ENCODE results near the gene NTMT1.
"Not testable (repeated sequence)": the region's sequence is repeated elsewhere in the genome, so short reads cannot be mapped to it uniquely, and the experiment has no call there.

NTMT1 gene

DNA sequence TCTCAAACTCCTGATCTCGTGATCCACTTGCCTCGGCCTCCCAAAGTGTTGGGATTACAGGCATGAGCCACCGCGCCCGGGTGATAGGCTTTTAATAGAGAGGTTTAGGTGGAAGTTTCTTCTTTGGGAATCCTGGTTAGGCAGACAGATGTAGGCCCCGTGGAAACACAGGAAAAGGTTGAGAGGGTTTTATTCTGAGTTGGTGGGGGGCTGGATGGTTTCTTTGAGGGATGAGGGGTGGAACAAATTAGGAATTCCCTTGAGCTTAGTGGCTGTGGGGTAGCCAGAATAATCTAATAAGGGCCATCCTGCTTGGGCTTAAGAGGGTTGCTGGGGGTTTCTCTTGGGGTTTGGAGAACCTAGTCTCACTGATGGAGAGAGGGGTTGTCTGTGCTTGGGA, 35.5 kb upstream of the NTMT1 start:
- no peak for FAIRE-seq
- TF ChIP-seq POLR2A (IDR thresholded peaks at IDR 0.05; ENCODE audit: low read depth, low read length) = no peak
- no peak for DNase-seq (ENCODE audit: insufficient read length, low spot score)

DNA sequence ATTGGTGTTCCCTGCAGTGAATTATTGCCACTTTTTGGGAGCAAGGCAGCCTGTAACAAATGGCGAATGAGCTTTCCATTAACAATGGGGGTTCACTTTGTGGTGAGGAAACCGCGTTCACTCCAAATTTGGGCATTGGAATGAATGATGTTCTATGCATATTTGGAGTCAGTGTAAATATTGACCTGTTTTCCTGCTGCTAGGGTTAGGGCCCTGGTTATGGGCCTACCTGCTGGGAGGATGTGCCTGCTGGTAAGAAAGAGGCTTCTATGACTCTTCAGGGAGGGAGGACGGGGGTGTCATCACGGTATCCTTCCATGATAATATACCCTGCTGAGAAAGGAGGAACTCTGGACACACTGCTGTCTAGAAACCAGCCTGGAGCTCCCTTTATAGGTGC, 34.0 kb upstream of the NTMT1 start:
- DNase-seq (ENCODE audit: insufficient read length, low spot score) (no peak), FAIRE-seq (no peak)
- TF ChIP-seq POLR2A (IDR thresholded peaks at IDR 0.05; ENCODE audit: low read depth, low read length) = no peak

DNA sequence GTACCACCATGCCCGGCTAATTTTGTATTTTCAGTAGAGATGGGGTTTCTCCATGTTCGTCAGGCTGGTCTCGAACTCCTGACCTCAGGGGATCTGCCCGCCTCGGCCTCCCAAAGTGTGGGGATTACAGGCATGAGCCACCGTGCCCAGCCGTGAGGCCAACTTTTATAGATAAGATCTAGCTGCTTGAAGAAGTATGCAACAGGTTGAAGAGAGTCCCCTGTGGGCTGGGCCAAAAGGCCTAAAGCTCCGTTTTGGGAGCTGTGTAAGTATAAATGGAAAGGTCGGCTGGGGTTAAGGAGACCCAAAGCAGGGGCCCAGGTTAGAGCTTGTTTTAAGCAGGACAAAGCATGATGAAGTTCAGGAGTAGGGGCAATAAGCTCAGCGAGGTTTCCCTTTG, 33.2 kb upstream of the NTMT1 start:
- not testable (repeated sequence) for FAIRE-seq; DNase-seq (ENCODE audit: insufficient read length, low spot score)

DNA sequence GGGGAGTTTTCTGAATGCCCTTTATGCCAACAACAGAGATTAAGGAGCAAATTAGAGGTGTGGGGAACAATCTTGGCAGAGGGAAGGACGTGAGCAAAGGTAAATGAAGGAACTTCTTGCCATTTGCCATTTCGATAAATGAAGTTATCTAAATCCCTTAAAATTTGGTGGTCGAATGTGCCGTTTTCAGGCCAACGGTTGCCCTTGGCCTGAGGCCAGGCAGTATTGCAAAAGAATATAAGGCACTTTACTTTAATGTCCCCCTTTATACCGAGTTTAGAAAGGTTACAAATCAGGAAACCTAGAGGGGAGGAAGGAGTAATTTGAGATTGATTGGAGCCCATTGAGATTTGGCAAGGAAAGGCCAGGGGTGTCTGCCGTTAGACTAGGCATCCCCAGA, 31.3 kb upstream of the NTMT1 start:
- FAIRE-seq (no peak), DNase-seq (ENCODE audit: insufficient read length, low spot score) (no peak)
- no peak for TF ChIP-seq POLR2A (IDR thresholded peaks at IDR 0.05; ENCODE audit: low read depth, low read length)

DNA sequence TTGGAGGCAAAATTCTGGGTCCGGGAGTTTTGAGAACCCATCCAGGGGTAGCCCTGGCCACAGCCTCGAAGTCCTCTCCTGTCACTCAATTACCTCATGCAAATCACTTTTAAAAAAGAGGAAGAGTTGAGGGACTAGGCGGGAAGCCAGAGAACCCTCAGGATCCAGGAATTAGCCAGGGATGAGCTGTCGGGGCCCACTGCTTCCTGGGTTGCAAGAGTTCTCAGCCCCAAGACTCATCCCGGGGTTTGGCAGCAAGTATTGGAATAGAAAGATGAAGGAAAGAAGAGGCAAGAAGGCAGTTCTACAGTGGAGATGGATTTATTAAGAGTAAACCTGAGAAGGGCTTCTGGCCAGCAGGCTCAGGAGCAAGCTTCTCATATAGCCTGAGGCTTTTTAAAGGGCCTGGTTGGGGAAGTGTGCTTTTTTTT, 30.6 kb upstream of the NTMT1 start:
- DNase-seq (ENCODE audit: insufficient read length, low spot score) (no peak), FAIRE-seq (no peak)
- no peak for TF ChIP-seq POLR2A (IDR thresholded peaks at IDR 0.05; ENCODE audit: low read depth, low read length)

DNA sequence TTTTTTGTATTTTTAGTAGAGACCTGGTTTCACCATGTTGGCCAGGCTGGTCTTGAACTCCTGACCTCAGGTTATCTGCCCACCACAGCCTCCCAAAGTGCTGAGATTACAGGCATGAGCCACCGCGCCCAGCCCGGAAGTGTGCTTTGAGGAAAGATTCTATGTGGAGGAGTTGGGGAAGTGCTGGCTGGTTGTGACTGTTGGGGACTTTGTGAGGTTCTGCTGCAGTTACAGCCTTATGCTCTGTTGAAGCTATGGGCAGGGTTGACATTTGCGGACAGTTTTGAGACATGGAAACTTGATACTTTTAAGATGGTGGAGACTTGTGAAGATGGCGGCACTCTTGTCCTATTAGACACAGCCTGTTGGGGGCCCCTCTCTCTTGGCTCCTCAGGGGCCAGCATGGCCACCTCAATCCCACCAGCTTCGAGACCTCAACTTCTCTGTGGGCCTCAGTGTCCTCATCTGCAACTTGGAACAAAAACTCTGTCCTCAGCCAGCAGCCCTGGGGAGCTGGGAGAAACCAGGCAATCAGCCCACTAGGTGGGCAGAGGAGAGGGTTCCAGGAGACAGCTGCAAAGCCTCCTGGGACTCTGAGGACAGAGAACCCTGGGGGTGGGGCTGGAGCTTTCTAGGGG, 29.9 kb upstream of the NTMT1 start:
- no peak for DNase-seq (ENCODE audit: insufficient read length, low spot score)
- no peak for TF ChIP-seq POLR2A (IDR thresholded peaks at IDR 0.05; ENCODE audit: low read depth, low read length)
- FAIRE-seq = no peak

DNA sequence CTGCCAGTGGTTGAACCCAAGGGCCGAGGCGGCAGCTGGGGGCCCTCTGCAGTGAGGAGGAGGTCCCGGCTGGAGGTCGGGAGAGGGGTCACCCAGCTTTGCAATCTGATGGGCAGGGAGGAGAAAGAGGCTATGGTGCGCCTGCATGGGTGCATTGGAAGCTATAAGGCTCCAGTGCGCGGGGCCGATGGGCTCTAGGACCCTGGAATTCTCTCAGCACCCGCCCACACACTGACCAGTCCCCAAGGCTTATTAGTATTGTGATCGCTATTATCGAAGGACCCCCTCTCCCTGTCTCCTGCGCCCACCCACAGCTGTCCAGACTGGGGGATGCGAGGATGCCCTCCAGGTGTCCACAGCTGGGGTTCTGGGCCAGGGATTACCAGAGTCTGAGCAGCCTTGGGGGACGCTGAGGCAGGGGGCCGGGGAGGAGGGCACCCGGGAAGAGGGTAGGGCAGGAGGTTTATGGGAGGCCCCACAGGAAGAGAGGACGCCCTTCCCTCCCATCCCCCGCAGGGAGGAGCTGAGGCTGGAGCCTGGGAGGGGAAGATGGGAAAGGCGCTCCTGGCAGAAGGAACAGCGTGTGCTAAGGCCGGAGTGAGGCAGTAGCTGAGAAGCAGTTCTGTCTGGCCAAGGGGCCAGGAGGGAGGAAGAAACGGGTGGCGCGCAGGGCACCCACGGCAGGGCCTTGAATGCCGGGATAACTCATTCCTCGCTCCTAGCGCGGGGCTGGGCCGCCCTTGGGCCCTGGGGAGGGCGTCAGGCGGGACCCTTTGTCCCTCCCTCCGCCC, 29.2 kb upstream of the NTMT1 start:
- no peak for FAIRE-seq
- TF ChIP-seq POLR2A (IDR thresholded peaks at IDR 0.05; ENCODE audit: low read depth, low read length) = no peak
- no peak for DNase-seq (ENCODE audit: insufficient read length, low spot score)

DNA sequence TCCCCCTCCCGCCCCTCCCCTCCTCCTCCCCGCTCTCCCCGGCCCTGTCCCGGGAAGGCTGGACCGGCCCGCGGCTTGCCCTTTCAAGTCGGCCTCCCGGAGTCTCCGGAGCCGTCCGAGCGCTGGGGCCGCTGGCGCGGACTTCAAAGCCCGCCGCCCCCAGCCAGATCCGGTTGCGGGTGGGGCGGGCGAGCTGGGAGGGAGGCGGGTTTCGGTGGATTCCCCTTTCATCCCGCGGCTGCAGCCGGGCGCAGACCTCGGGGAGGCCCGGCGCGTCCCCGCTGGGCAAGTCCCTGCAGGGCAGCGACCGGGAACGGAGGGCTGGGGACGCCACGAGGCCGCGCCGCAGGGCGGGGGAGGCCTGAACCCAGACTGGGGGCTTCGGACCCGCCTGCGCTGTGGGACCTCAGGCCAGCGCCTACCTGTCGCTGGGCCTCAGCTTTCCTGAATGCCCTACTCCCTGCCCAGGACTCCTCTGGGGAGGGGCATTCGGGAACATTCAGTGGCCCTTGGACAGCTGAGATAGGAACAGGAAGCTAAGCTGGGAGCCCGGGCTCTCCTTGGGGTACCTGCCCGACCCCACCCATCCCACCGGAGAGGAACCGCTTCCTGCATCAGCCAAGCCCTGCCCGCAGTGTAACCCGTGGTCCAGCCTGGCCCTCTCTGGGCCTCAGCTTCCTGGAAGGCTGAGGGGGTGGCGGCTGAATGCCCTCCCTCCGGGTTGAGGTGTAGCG, 28.4 kb upstream of the NTMT1 start:
- FAIRE-seq (no peak), DNase-seq (ENCODE audit: insufficient read length, low spot score) (no peak)
- TF ChIP-seq POLR2A (IDR thresholded peaks at IDR 0.05; ENCODE audit: low read depth, low read length) = no peak

DNA sequence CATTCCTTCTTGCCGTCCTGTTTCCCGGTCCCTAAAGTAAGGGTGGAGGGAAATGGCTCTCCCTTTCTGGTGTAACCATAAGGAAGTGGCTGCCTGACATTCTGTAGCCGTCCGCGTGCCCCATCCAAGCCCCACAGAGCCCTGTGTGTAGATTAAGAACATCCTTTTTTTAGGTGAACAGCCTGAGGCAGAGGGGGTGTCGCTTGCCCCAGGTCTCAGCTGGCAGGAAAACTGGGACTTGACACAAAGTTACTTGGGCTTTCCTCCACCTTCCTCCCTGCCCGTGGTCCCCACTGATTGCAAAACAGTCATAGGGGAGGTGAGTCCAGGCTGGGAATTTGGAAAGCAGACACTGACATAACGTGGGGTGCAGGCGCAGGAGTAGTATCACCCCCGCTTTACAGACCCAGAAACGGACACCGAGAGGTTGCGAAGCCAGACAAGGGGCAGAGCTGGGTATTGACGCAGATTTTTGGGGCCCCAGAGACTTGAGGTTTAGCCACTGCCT, 27.8 kb upstream of the NTMT1 start:
- FAIRE-seq (no peak), DNase-seq (ENCODE audit: insufficient read length, low spot score) (no peak)
- no peak for TF ChIP-seq POLR2A (IDR thresholded peaks at IDR 0.05; ENCODE audit: low read depth, low read length)

DNA sequence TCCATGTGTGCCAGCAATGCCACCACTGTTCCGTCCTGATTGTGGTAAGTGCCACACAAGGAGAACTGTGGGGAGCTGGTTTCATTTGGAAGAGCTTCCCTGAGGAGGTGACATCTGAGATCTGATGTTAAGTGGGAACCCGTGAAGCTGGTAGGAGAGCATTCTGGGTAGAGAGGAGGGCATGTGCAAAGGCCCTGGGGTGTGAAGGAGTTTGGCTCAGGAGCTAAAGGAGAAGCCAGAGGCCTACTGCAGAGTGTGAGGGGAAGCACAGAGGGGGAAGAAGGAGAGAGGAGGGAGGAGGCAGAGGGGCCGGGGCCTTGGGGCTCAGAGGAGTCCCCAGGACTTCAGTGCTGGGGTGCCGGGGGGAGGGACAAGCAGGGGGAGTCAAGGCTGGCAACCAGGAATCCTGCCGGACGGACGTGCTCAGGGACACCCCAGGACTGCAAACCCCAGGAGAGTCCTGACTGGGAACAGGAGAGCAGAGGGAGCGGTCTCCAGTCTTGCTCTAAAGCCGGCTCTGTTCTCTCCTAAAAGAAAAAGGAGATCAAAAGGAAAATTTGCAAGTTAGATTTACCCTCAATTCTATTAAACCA, 24.8 kb upstream of the NTMT1 start:
- no peak for FAIRE-seq
- TF ChIP-seq POLR2A (IDR thresholded peaks at IDR 0.05; ENCODE audit: low read depth, low read length) = no peak
- no peak for DNase-seq (ENCODE audit: insufficient read length, low spot score)

DNA sequence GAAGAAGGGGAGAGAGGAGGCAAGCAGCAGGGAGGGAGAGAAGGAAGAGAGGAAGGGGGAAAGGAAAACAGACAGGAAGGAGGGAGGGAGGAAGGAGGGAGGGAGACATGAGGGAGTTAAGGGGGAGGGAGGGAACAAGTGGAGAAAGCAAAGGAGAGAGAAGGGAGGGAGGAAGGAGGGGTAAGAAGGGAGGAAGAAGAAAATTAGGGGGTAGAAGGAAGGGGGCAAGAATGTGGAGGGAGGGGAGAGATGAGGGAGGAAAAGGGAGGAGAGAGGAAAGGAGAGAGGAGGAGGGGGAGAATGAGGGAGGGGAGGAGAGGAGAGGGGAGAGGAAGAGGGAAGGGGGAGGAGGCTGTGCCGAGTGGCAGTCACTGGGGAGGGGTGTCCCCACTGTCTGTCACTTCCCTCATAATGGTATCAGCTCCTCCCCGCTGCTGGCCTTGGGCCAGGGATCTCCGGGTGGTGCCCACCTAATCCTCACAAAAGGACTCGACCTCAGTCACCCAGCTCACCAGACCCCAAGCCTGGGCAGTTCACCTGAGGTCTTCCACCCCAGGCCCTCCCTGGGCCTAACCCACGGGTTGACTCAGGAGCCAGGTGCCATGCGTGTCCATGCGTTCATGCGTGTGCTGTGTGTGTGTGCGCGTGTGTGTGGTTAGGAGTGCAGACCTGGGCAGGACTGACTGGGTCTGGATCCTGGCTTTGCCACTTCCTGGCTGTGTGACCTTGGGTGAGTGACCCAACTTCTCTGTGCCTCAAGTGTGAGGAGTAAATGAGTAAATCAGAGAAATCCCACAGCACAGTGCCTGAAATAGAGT, 23.2 kb upstream of the NTMT1 start:
- DNase-seq (ENCODE audit: insufficient read length, low spot score) (no peak), FAIRE-seq (no peak)
- TF ChIP-seq POLR2A (IDR thresholded peaks at IDR 0.05; ENCODE audit: low read depth, low read length) = no peak

DNA sequence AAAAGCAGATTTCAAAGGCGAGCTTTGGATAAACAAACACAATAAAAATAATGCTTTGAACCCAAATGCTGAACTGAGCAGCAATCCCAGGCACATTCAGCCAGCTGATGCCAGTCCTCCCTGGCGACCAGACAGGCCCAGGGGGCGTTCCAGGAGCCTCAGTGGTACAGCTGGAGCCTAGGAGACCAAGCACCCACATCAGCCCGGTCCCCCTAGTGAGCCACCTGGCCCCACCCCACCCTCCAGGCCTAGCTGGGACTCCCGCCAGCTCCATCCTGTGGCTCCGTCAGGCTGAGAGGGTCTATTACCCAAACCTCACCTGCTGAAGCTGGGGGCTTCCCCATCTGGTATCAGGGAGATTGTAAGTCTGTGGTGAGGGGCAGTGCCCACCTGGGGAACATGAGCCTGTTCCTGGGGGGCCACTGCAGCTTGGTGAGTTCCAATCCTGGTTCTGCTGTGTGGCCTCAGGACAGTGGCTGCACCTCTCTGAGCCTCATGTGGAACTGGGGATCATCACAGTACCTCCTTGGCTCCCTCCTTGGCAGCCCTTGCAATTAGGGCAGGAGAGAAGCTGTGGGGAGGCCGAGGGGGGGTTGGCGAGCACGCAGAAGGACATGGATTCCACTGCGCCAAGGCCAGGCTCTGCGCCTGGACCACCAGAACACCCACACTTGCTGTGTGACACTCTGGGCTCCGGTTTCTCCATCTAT, 21.8 kb upstream of the NTMT1 start:
- FAIRE-seq (no peak), DNase-seq (ENCODE audit: insufficient read length, low spot score) (no peak)
- TF ChIP-seq POLR2A (IDR thresholded peaks at IDR 0.05; ENCODE audit: low read depth, low read length) = no peak

DNA sequence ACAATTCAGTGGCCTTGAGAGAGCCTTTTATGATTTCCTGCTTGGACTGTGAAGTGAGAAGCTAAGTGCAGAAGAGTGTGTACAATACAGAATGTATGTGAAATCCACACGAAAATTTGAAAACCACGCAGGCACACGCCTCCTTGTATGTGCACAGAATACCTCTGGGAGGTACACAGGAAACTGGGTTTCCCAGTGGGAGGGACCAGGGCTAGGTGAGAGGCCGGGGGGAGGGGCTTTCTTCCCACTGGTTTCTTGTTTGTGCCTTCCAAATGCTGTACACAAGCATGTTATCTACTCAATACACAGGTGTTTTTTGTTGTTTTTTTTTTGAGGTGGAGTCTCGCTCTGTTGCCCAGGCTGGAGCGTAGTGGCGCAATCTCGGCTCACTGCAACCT, 21.2 kb upstream of the NTMT1 start:
- no peak for DNase-seq (ENCODE audit: insufficient read length, low spot score)
- FAIRE-seq = no peak
- no peak for TF ChIP-seq POLR2A (IDR thresholded peaks at IDR 0.05; ENCODE audit: low read depth, low read length)

Measured in H54 (cell line).